Vagina (tissue), 2 donors: ENCODE measurements around the gene GBGT1.

Experiments used
- CTCF ChIP-seq, 3 experiments: fragments of 450-650 bp in 2 of 3; fragments of 200-600 bp in 1 of 3; sonication (generic) in 1 of 3; IDR thresholded peaks; one replicate each; pipeline ENCODE4 v1.5.1; 2017 to 2019; ENCODE audit warnings: antibody characterized with exemption in 3 of 3, mild to moderate bottlenecking in 2 of 3, moderate library complexity in 2 of 3
- POLR2AphosphoS5 ChIP-seq, 2 donors: sonication (generic); formaldehyde crosslinking; IDR thresholded peaks; one replicate each; pipeline ENCODE4 v1.9.0; 2017; ENCODE audit warnings: antibody characterized with exemption in 2 of 2, mild to moderate bottlenecking in 2 of 2, low read depth in 1 of 2; ENCODE audit not compliant: insufficient read depth in 1 of 2

GRCh38 chr9:133194597-133194996, 30.9 kb upstream of the GBGT1 start:
- TF ChIP-seq CTCF (IDR thresholded peaks at IDR 0.05) = no peak
- no peak for TF ChIP-seq POLR2AphosphoS5 (IDR thresholded peaks at IDR 0.05; ENCODE audit: insufficient read depth in 1 of 2, low read depth in 1 of 2)
